ENCODE results near the gene CPEB3. TPM values are rescaled to one million over a fixed set of nuclear protein-coding genes. Genes with fewer than 3 reads are reported as not detected.

The CPEB3 gene
- total RNA-seq, 2 experiments from 2014 or later: 1.2 to 1.3 TPM

GRCh38 chr10:92313750-92314149, 22.9 kb upstream of the CPEB3 start:
- ATAC-seq (ENCODE audit: poor library complexity) (no peak), DNase-seq (no peak)
- Mint-ChIP-seq H3K4me1 (ENCODE audit: low read depth) (peaks cover 35% of the 10 kb centered on the region), H3K9me3 (no peaks in the 10 kb centered on the region), H3K4me3 (no peak overlapping the region), H3K27me3 (no peaks in the 10 kb centered on the region), H3K27ac (no peak overlapping the region), H3K36me3 (ENCODE audit: low read depth) (peaks cover 69% of the 10 kb centered on the region)
- no peak for TF ChIP-seq CTCF (IDR thresholded peaks at IDR 0.05)
- CTCF ChIA-PET: no interaction called here
- POLR2A ChIA-PET: no interaction called here
- H3K4me3 ChIP-seq (ENCODE audit: low read length): no peak overlapping the region
- H3K27me3 ChIP-seq (ENCODE audit: control insufficient read depth in 1 of 2, insufficient read depth in 2 of 2, low read length in 2 of 2): no peaks in the 10 kb centered on the region
- H3K27ac ChIP-seq (ENCODE audit: low read depth in 1 of 2, low read length in 2 of 2): no peak overlapping the region
- intact Hi-C loops (cut with DNase I, micrococcal nuclease): no loop called here
- no peaks in the 10 kb centered on the region for H3K9me3 ChIP-seq (ENCODE audit: control insufficient read depth in 1 of 2, insufficient read depth in 1 of 2, low read length in 2 of 2)
- peaks cover 33% of the 10 kb centered on the region for H3K36me3 ChIP-seq (ENCODE audit: insufficient read depth, low read length)
- no peaks in the 10 kb centered on the region for H3K4me1 ChIP-seq (ENCODE audit: insufficient read depth, low read length)

GRCh38 chr10:92309272-92309671, 18.4 kb upstream of the CPEB3 start:
- Histone ChIP-seq H3K4me3 (ENCODE audit: low read length) (no peak overlapping the region), H3K36me3 (ENCODE audit: insufficient read depth, low read length) (peaks cover 22% of the 10 kb centered on the region), H3K9me3 (ENCODE audit: control insufficient read depth in 1 of 2, insufficient read depth in 1 of 2, low read length in 2 of 2) (no peaks in the 10 kb centered on the region), H3K4me1 (ENCODE audit: insufficient read depth, low read length) (no peaks in the 10 kb centered on the region), H3K27me3 (ENCODE audit: control insufficient read depth in 1 of 2, insufficient read depth in 2 of 2, low read length in 2 of 2) (no peaks in the 10 kb centered on the region), H3K27ac (ENCODE audit: low read depth in 1 of 2, low read length in 2 of 2) (no peak overlapping the region)
- no peak for DNase-seq
- Mint-ChIP-seq H3K36me3 (ENCODE audit: low read depth) (peaks cover 45% of the 10 kb centered on the region), H3K4me3 (no peak overlapping the region), H3K4me1 (ENCODE audit: low read depth) (peaks cover 51% of the 10 kb centered on the region), H3K27me3 (no peaks in the 10 kb centered on the region), H3K27ac (no peak overlapping the region), H3K9me3 (no peaks in the 10 kb centered on the region)
- no peak for TF ChIP-seq CTCF (IDR thresholded peaks at IDR 0.05)
- POLR2A ChIA-PET: interaction anchor here (0.9 kb wide), 1 partner anchor 18 kb away, joined by 3 read pairs; the partner anchor contains the start of gene MARCHF5
- intact Hi-C loops (cut with DNase I, micrococcal nuclease): no loop called here
- no peak for ATAC-seq (ENCODE audit: poor library complexity)
- CTCF ChIA-PET: interaction anchor here (1.7 kb wide), 1 partner anchor 17 kb away, joined by 4 read pairs; no protein-coding TSS in a partner anchor

- Mint-ChIP-seq H3K4me3 (no peak overlapping the region), H3K27ac (no peak overlapping the region), H3K27me3 (no peaks in the 10 kb centered on the region), H3K9me3 (no peaks in the 10 kb centered on the region), H3K36me3 (ENCODE audit: low read depth) (peaks cover 17% of the 10 kb centered on the region), H3K4me1 (ENCODE audit: low read depth) (peaks cover 54% of the 10 kb centered on the region)
- DNase-seq: no peak
- H3K4me3 ChIP-seq (ENCODE audit: low read length): no peak overlapping the region
- H3K9me3 ChIP-seq (ENCODE audit: control insufficient read depth in 1 of 2, insufficient read depth in 1 of 2, low read length in 2 of 2): no peaks in the 10 kb centered on the region
- intact Hi-C loops (cut with DNase I, micrococcal nuclease): no loop called here
- peaks cover 4% of the 10 kb centered on the region for H3K4me1 ChIP-seq (ENCODE audit: insufficient read depth, low read length)
- no peaks in the 10 kb centered on the region for H3K27me3 ChIP-seq (ENCODE audit: control insufficient read depth in 1 of 2, insufficient read depth in 2 of 2, low read length in 2 of 2)
- H3K36me3 ChIP-seq (ENCODE audit: insufficient read depth, low read length): peaks cover 7% of the 10 kb centered on the region
- ChIA-PET POLR2A (interaction anchor here (1.0 kb wide), 1 partner anchor 10 kb away, joined by 4 read pairs; no protein-coding TSS in a partner anchor), CTCF (interaction anchor here (2.3 kb wide), 1 partner anchor 14 kb away, joined by 5 read pairs; the partner anchor contains the start of genes CPEB3 and MARCHF5)
- ATAC-seq (ENCODE audit: poor library complexity): no peak
- H3K27ac ChIP-seq (ENCODE audit: low read depth in 1 of 2, low read length in 2 of 2): no peak overlapping the region
- TF ChIP-seq CTCF (IDR thresholded peaks at IDR 0.05): no peak
Observed at GRCh38 chr10:92305133-92306072, 14.5 kb upstream of the CPEB3 start.
